A204.1 (cell line): ENCODE measurements around the gene UGT1A4.
"Not testable (repeated sequence)": the region's sequence is repeated elsewhere in the genome, so short reads cannot be mapped to it uniquely, and the experiment has no call there.

ENCODE experiments used
- FAIRE-seq: peaks from 2 replicates; lab custom pipeline; 2012; peaks lifted over from hg19 to GRCh38; lab: Jason Lieb, UNC

Gene UGT1A4

DNA sequence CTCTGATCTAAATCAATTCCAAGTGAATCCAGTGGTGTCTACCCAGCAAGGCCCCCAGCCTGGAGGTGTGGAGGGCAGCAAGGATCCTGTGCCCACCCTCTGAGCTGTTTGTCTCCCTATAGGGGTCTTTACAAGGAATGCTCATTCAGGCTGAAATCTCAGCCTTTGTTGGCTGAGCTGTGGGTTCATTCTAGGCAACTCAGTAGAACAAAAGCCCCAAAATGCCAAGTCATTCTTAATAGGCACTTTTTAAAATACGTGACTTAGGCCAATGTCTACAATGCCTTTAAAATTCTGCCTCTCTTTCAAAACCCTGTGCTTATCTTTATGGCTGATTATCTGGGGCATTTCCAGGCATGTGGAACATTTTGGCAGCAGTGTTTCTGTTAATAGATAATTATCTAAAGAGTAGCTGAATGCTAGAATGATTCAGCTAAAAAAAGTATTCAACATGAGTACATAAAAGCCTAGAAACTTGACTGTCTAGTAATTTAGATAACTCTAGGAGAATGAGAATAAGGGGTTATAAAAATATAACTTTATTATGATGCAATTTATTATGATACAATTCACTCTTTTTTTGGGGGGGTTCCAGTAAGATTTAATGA, 18.4 kb upstream of the UGT1A4 start:
- FAIRE-seq: no peak

DNA sequence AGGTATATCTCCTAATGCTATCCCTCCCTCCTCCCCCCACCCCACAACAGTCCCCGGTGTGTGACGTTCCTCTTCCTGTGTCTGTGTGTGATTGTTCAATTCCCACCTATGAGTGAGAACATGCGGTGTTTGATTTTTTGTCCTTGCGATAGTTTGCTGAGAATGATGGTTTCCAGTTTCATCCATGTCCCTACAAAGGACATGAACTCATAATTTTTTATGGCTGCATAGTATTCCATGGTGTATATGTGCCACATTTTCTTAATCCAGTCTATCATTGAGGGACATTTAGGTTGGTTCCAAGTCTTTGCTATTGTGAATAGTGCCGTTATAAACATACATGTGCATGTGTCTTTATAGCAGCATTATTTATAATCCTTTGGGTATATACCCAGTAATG, 17.7 kb upstream of the UGT1A4 start:
- not testable (repeated sequence) for FAIRE-seq

DNA sequence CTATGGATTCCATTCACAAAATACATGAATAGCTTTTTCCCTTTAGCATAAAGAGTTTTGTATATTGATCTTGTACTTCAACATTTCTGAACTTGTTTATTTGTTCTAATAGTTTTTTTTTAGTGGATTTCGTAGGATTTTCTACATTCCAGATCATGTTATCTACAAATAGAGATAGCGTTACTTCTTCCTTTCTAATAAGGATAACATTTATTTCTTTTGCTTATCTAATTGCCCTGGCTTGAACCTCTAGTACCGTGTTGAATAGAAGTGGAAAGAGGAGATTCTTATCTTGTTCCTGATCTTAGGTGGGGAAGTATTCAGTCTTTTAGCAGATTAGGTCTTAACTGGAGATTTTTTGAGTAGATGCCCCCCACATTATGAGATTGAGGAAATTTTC, 16.3 kb upstream of the UGT1A4 start:
- no peak for FAIRE-seq

DNA sequence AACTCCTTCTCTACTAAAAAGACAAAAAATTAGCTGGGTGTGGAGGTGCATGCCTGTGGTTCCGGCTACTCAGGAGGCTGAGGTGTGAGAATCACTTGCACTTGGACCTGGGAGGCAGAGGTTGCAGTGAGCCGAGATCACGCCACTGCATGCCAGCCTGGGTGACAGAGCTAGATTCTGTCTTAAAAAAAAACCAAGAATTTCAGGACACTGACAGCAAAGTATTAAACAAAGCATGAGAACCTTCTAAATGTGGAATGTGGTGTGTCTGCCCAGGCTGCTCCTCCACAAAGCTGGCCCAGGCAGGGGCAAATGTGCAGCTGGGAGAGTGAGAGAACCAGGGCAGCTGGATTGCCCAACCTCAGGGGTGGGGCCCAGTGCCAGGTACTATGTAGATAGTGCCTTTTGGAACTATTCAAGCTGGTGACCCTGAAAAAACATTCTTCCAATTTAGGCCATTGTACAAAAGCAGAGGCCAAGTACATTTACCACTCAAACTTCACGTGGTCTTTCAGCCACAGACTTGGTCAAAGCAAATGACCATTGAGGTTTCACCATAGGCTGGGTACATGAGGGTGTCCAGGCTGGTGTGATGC, 12.5 kb upstream of the UGT1A4 start:
- FAIRE-seq: no peak

DNA sequence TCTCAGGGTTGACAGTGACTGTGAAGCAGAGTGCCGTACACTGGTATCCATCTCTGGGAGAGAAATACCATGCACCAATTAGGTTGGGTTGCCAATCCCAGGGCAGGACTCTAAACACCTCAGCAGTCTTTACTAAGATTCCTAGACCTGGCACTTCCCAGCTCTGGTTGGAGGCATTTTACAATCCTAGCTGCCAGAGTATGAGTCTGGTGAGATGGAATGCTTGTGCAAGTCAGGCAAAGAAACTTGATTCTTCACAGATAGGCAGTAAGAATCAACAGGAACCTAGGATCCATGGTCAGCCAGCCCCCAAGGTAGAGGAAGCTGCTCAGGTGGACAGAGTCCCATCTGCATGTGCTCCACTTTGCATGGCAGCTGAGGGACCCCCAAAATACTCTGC, 11.8 kb upstream of the UGT1A4 start:
- FAIRE-seq: no peak

DNA sequence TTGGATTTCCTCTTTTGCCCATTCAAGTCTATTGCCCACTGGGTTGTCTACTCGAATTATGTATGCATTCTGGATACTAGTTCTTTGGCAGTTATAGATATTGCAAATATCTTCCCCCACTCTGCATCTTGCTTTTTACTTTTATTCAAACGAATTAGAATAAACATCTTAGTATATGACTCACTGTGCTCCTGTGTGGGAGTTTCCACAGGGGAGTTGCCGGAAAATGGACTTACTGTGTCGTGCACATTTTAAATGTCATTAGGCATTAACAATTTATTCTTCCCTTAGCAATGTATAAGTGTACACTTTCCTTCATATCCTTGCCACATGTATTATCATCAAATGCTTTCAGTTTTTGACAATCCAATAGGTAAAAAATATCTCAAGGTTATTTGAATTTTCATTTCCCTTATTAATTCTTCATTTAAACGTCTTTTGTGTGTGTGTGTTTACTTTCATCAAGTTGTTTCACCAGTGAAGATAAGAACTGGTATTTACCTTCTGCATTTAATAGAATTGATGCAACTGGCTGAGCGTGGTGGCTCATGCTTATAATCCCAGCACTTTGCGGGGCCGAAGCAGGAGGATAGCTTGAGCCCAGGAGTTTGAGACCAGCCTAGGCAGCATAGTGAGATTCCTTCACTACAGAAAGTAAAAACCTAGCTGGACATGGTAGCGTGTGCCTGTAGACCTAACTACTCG, 10.4 kb upstream of the UGT1A4 start:
- FAIRE-seq: no peak

DNA sequence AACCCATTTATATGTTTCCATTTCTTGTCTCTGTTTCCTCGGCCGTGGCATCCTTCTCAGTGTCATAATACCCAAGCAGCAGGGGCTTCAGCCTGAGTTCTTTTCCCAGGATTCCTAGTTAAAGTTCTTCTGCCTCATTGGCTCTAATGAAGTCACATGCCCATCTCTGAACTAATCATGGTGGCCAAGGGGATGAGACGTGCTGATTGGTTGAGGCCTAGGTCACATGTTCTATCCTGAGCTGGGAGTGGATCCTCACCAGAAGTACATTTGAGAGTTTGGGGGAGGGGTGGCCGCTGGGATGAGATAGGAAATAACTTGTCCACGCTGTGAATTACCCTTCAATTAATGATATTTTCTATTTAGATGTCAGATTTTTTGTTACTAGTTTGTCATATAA, 9.6 kb upstream of the UGT1A4 start:
- FAIRE-seq: no peak

DNA sequence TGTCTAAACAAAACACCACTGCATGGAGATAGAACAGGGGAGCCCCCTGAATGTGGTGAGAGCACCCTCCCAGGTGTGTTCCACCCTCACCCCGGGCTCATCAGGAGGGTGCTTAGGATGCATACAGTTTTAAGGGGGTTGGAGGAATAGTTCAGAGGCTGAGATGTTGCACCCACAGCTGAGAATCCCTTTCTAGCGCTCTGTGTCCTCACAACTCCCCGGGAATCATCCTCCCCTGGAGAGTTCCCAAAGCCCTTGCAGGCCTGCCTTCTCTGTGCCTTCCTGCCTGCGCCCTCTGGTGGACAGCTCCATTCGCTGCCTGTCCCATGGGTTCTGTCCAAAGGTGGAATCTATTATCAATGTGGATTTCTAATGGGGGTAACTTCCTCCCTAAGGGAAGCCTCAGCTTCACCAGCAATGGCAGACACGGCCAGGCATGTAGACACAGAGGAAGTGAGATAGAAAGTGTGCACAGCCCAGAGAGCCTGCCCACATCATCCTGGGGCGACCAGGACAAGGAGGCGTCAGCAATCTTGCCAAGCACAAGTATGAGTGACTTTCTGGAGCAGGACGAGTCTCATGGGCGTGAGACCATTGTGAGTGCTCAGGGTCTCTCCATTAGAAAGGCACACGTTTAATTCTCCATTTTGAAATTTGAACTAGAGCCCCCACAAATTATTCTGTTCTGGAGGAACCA, 7.1 kb upstream of the UGT1A4 start:
- FAIRE-seq: no peak

DNA sequence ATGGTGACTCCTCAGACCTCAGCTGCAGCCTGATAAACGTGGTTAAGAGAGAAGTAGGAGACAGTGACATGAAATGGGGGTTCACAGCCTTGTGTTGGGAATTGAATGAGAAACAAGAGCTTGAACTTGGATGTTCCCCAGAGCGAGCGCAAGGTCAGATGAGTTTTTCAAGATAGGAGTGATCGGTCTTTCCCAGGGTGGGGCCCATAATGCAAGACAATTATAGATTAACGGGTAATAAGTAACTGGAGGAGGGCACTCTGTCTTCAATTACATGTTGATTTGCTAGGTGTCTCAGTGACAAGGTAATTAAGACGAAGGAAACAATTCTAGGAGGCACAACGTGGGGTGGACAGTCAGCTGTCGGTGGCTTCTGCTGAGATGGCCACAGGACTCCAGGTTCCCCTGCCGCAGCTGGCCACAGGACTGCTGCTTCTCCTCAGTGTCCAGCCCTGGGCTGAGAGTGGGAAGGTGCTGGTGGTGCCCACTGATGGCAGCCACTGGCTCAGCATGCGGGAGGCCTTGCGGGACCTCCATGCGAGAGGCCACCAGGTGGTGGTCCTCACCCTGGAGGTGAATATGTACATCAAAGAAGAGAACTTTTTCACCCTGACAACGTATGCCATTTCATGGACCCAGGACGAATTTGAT, 5.8 kb upstream of the UGT1A4 start, which contains the start of gene UGT1A5:
TSS of gene UGT1A5 (plus strand) at position 297 of the 651 bp plus-strand sequence. CDS start at position 382, 85 bp downstream.
- FAIRE-seq: no peak

DNA sequence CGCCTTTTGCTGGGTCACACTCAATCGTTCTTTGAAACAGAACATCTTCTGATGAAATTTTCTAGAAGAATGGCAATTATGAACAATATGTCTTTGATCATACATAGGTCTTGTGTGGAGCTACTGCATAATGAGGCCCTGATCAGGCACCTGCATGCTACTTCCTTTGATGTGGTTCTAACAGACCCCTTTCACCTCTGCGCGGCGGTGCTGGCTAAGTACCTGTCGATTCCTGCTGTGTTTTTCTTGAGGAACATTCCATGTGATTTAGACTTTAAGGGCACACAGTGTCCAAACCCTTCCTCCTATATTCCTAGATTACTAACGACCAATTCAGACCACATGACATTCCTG, 5.3 kb upstream of the UGT1A4 start:
- FAIRE-seq: no peak

DNA sequence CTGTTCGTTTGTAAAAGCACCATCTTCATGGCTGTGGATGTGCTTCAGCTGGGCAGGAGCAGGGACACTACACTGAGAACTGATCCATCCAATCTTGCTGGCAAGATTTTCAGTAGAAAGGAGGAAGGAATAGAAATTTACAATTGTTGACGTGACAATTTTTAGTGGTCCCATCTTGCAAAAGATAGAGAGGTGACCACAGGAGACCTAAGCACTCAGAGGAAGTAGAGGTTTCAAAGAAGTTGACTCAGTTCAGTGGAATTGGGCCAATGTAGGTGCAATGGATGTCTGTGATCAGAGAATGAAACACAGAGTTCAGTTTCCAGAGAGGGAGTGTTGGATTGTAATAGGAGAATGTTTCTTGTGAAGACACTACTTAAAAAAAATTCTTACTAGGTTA, 4.4 kb upstream of the UGT1A4 start:
- no peak for FAIRE-seq

DNA sequence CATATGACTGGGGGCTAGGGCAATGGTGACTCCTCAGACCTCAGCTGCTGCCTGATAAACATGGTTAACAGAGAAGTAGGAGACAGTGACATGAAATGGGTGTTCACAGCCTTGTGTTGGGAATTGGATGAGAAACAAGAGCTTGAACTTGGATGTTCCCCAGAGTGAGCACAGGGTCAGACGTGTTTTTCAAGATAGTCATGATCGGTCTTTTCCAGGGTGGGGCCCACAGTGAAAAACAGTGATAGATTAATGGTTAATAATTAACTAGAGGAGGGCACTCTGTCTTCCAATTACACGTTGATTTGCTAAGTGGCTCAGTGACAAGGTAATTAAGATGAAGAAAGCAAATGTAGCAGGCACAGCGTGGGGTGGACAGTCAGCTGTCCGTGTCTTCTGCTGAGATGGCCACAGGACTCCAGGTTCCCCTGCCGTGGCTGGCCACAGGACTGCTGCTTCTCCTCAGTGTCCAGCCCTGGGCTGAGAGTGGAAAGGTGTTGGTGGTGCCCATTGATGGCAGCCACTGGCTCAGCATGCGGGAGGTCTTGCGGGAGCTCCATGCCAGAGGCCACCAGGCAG, 10.3 kb downstream of the UGT1A4 start, which contains the start of gene UGT1A3:
TSS of gene UGT1A3 (plus strand) at position 320 of the 579 bp plus-strand sequence. CDS start at position 405, 85 bp downstream.
- FAIRE-seq: no peak

DNA sequence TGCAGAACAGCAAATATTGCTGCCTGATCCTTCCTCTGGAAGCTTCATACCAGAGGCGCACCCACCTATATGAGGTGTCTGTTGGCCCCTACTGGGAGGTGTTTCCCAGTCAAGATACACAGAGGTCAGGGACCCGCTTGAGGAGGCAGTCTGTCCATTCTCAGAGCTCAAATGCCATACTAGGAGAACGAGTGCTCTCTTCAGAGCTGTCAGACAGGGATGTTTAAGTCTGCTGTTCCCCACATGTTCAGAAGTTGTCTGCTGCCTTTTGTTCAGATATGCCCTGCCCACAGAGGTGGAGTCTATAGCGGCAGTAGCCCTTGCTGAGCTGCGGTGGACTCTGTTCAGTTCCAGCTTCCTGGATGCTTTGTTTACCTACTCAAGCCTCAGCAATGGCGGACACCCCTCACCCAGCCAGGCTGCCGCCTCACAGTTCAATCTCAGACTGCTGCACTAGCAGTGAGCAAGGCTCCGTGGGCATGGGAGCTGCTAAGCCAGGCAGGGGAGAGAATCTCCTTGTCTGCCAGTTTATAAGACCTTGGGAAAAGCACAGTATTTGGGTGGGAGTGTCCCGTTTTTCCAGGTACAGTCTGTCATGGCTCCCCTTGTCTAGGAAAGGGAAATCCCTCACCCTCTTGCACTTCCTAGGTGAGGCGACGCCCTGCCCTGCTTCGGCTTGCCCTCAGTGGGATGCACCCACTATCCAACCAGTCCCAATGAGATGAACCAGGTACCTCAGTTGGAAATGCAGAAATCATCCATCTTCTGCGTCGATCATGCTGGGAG, 18.5 kb downstream of the UGT1A4 start:
- FAIRE-seq: not testable (repeated sequence)

DNA sequence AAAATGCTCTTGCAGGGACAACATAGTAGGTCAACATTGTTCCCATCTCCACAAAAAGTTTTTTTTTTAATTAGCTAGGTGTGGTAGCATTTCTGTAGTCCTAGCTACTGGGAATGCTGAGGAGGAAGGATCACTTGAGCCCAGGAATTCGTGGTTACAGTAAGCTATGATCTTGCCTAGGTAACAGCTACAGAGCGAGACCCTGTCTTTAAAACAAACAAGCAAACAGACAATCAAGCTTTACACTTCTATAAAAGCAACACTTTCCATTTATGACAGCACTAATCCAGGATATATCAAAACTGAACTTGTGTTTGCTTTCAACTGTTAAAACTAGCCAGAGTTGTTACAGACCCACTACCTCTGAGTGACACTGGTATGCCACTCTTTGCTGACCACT, 22.3 kb downstream of the UGT1A4 start:
- no peak for FAIRE-seq

DNA sequence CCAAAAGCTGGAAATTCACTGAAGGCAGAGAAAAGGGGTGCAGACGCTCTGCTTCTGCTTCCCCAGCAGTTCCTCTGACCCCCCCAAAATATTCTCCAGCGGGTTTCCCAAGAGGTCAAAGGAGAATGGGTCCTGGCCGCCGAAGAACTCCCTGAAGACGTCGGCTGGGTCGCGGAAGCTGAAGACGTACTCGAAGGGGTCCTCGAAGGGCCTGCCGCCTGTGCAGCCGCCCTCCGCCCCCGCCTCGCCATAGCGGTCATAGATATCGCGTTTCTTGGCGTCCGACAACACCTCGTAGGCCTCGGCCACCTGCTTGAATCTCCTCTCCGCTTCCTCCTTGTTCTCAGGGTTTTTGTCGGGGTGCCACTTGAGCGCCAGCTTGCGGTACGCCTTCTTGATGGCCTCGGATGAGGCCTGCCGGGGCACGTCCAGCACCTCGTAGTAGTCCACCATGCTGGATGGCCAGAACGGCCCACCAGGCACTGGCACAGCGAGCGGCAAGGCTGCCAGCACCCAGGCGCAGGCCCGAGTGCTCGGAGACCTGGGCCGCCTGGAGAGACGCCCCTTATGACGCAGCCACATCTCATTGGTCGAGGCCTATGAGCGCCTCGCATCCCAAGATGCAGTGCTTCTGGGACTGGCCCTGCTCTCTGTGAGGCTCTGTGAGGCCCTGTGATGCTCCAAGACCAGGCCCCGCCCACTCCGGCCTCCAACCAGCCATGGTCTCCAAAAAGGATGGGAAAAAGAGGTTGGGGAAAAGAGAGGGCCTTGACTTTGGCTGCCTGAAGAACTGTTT, 25.1 kb downstream of the UGT1A4 start:
- no peak for FAIRE-seq

DNA sequence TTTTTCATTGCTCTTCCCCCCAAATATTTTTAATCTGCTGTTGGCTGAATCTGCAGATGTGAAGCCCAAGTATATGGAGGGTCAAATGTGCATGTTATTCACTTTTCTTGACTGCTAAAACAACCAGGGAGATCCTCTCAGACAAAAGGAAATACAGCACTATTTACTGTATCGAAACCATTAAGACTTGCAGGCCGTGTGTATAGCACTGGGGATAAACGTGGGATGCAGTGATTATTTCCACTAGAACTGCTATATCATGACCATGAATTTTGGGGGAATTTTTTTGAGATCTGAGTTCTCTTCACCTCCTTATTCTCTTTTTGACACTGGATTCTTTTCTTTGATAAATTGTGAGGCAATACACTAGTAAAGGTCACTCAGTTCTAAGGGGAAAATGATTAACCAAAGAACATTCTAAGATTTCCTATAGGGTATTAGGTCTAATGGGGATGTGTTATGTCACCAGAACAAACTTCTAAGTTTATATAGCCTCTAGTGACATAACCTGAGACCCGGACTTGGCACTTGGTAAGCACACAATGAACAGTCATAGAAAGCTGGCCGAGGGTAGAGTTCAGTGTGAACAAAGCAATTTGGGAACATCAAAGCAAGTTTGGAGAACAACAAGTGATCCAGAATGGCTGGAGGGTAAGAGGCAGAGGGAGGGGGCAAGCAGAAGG, 26.7 kb downstream of the UGT1A4 start:
- no peak for FAIRE-seq

DNA sequence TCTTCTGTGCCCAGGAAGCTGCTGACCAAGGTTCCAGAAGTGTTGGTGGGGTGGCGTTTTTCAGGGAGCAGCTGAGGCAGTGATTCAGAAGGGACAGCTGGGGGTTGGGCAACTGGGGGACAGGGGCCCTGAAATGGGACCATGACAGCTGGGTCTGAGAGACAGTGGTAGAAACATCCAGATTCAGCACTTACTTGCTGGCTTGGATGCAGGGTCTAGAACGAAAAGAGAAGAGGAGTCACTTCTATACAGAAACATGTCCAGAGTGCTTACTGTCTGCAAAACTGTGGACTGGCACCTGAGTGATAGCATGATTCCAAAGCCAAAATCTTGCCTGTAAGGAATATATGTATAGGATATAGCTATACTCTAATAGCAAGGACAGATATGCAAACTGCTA, 27.3 kb downstream of the UGT1A4 start:
- not testable (repeated sequence) for FAIRE-seq

DNA sequence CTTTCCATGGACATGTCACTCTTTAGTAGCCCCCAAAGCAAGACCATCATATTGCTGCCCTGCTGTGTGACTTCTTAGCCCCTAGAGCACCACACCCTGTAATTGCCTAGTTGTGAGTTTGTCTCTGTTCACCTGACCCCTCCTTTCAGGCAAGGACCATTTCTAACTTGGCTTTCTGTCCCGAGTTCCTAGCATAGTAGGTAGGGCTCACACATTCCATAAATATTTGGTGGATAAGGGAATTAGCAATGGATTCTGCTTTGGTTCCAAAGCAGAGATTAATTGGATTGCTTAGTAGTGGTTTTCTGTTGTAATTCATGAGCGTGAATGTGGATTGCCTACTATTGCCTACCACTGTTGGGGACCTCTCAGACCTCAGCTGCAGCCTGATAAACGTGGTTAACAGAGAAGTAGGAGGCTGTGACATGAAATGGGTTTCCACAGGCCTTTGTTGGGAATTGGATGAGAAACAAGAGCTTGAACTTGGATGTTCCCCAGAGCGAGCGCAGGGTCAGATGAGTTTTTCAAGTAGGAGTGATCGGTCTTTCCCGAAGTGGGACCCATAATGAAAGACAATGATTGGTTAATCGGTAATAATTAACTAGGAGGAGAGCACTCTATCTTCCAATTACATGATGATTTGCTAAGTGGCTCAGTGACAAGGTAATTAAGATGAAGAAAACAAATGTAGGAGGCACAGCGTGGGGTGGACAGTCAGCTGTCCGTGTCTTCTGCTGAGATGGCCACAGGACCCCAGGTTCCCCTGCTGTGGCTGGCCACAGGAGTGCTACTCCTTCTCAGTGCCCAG, 28.1 kb downstream of the UGT1A4 start:
- no peak for FAIRE-seq

DNA sequence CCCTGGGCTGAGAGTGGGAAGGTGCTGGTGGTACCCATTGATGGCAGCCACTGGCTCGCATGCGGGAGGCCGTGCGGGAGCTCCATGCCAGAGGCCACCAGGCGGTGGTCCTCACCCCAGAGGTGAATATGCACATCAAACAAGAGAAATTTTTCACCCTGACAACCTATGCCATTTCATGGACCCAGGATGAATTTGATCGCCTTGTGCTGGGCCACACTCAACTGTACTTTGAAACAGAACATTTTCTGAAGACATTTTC, 28.7 kb downstream of the UGT1A4 start:
- FAIRE-seq: no peak
